HepG2 (cell line): Measurements from ENCODE around the gene PC. TPM values are rescaled to one million over a fixed set of nuclear protein-coding genes. Genes with fewer than 3 reads are reported as not detected.
A peak's percentile ranks its signal among the peaks of the same experiment; 100 is the strongest.

Experiments used
- BHLHE40 ChIP-seq: IDR thresholded peaks from 2 replicates; pipeline ENCODE4 v1.6.1; 2011; ENCODE audit warnings: low read length, improper control_type of control experiment
- CHD4 ChIP-seq: fragments of 200-600 bp; sonication (generic); IDR thresholded peaks from 2 replicates; pipeline ENCODE4 v1.7.0; 2017; ENCODE audit warnings: mild to moderate bottlenecking, low read length, borderline replicate concordance
- HIVEP1 ChIP-seq: sonication (generic); formaldehyde crosslinking; IDR thresholded peaks from 2 replicates; pipeline ENCODE4 v1.4.0; 2020; ENCODE audit warnings: mild to moderate bottlenecking, missing genetic modification reagents
- HOXA3 ChIP-seq: sonication (generic); formaldehyde crosslinking; IDR thresholded peaks from 2 replicates; pipeline ENCODE4 v1.5.0; 2020; ENCODE audit warnings: missing genetic modification reagents
- MIER2 ChIP-seq: IDR thresholded peaks from 2 replicates; pipeline ENCODE4 v1.6.1; 2016; ENCODE audit warnings: missing biosample characterization, missing genetic modification reagents
- PCBP1 ChIP-seq: fragments of 200-400 bp; formaldehyde crosslinking; IDR thresholded peaks from 2 replicates; pipeline ENCODE4 v1.6.1; 2017; ENCODE audit warnings: mild to moderate bottlenecking, low read depth, low read length, borderline replicate concordance
- SETDB1 ChIP-seq: sonication (generic); formaldehyde crosslinking; IDR thresholded peaks from 2 replicates; pipeline ENCODE4 v1.5.1; 2020; ENCODE audit warnings: missing genetic modification reagents, mild to moderate bottlenecking, borderline replicate concordance
- SMAD3 ChIP-seq: sonication (generic); formaldehyde crosslinking; IDR thresholded peaks from 2 replicates; pipeline ENCODE4 v1.4.0; 2020; ENCODE audit warnings: missing genetic modification reagents
- SMC3 ChIP-seq: IDR thresholded peaks from 2 replicates; pipeline ENCODE4 v1.6.1; 2011; ENCODE audit warnings: low read length, improper control_type of control experiment
- SP140L ChIP-seq: sonication (generic); formaldehyde crosslinking; IDR thresholded peaks from 2 replicates; pipeline ENCODE4 v1.4.0; 2020; ENCODE audit warnings: missing genetic modification reagents, borderline replicate concordance
- TAF15 ChIP-seq: fragments of 200-400 bp; formaldehyde crosslinking; IDR thresholded peaks from one replicate; pipeline ENCODE4 v1.6.1; 2018; ENCODE audit warnings: mild to moderate bottlenecking, low read depth, low read length; ENCODE audit not compliant: poor library complexity, severe bottlenecking
- TEAD3 ChIP-seq: optimal IDR thresholded peaks from 2 replicates; pipeline ENCODE3; 2016; ENCODE audit warnings: borderline replicate concordance
- TOE1 ChIP-seq: sonication (generic); formaldehyde crosslinking; IDR thresholded peaks from 2 replicates; pipeline ENCODE4 v1.4.0; 2020; ENCODE audit warnings: mild to moderate bottlenecking, missing genetic modification reagents
- ZNF460 ChIP-seq: sonication (generic); formaldehyde crosslinking; IDR thresholded peaks from 2 replicates; pipeline ENCODE4 v1.5.1; 2020; ENCODE audit warnings: missing genetic modification reagents, mild to moderate bottlenecking, borderline replicate concordance
- ZNF674 ChIP-seq: sonication (generic); formaldehyde crosslinking; IDR thresholded peaks from 2 replicates; pipeline ENCODE4 v1.5.0; 2020; ENCODE audit warnings: low read depth, mild to moderate bottlenecking, missing genetic modification reagents
- ZSCAN30 ChIP-seq: sonication (generic); formaldehyde crosslinking; IDR thresholded peaks from 2 replicates; pipeline ENCODE4 v1.5.0; 2020; ENCODE audit warnings: mild to moderate bottlenecking, missing genetic modification reagents
- polyA plus RNA-seq, 8 experiments: library from polyadenylated mRNA; depleted of rRNA in 3 of 8; stranded (reverse) in 7 of 8; unstranded in 1 of 8; fragments of >200 nt; fragmentation: Illumina TruSeq in 4 of 8; extraction: Trizol in 4 of 8; gene quantifications; 2 replicates each; pipeline versions ENCODE4 v1.2.1 to v1.2.3, GENCODE V29; 2011 to 2016; ENCODE audit warnings: low read depth in 4 of 8, missing spikeins in 1 of 8, mixed read lengths in 1 of 8; ENCODE audit not compliant: insufficient read depth in 1 of 8
- total RNA-seq, 5 experiments: library from RNA; depleted of rRNA; stranded (reverse); fragments of >200 nt; fragmentation: Illumina TruSeq; extraction: Trizol; gene quantifications; 2 replicates each; pipeline ENCODE4 v1.2.3, GENCODE V29; 2016; ENCODE audit warnings: low read depth in 1 of 5
- TF ChIP-seq, protein P1 (sequence below): sonication (generic); formaldehyde crosslinking; IDR thresholded peaks from 2 replicates; pipeline ENCODE4; 2020; ENCODE audit warnings: missing genetic modification reagents, mild to moderate bottlenecking, borderline replicate concordance
- TF ChIP-seq, protein P2 (sequence below): sonication (generic); formaldehyde crosslinking; IDR thresholded peaks from 2 replicates; pipeline ENCODE4 v1.5.0; 2020; ENCODE audit warnings: missing genetic modification reagents, mild to moderate bottlenecking, borderline replicate concordance
- TF ChIP-seq, protein P3 (sequence below): sonication (generic); formaldehyde crosslinking; conservative IDR thresholded peaks from 2 replicates; pipeline ENCODE4 v1.8.0; 2022; ENCODE audit warnings: low read depth, missing genetic modification reagents
- TF ChIP-seq, protein P4 (sequence below): sonication (generic); formaldehyde crosslinking; IDR thresholded peaks from 2 replicates; pipeline ENCODE4 v1.8.0; 2022; ENCODE audit warnings: missing genetic modification reagents, mild to moderate bottlenecking, borderline replicate concordance
- TF ChIP-seq, protein P5 (sequence below): sonication (generic); formaldehyde crosslinking; IDR thresholded peaks from 2 replicates; pipeline ENCODE4 v1.5.0; 2020; ENCODE audit warnings: missing genetic modification reagents
- TF ChIP-seq, protein P6 (sequence below): IDR thresholded peaks from 2 replicates; pipeline ENCODE4 v1.6.1; 2016; ENCODE audit warnings: missing compliant biosample characterization, missing genetic modification reagents, borderline replicate concordance

The PC gene
- total and polyA plus RNA-seq, 2 of the 13 experiments (the other 11 are each of a cell fraction or from before 2014, with no cell fraction given): 29.0 to 39.0 TPM

DNA sequence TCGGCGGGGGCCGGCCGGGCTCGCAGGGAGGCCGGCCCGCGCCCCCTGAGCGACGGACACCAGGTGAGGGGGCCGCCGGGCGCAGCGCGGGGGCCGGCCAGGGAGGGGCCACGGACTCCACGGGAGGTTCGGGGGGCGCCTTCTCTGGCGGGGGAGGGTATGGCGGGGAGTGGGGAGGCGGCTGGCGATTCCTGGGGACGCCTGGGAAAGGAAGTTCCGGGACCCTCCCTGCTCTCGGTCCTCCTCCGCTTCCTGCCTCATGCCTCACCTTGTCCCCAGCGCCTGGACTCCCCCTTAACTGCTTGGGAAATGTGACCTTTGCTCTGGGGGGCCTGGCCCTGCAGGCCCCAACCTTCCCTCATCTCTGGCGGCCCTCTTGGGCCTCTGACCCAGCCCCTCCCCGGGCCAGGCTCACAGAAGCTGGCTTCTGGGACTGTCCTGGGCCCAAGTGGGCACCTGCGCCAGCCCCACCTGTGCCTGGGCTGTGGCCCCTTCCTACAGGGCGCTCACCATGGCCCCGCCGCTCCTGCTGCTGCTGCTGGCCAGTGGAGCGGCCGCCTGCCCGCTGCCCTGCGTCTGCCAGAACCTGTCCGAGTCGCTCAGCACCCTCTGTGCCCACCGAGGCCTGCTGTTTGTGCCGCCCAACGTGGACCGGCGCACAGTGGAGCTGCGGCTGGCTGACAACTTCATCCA, 100.8 kb downstream of the PC start (continued):
- TF ChIP-seq, protein P1, sequence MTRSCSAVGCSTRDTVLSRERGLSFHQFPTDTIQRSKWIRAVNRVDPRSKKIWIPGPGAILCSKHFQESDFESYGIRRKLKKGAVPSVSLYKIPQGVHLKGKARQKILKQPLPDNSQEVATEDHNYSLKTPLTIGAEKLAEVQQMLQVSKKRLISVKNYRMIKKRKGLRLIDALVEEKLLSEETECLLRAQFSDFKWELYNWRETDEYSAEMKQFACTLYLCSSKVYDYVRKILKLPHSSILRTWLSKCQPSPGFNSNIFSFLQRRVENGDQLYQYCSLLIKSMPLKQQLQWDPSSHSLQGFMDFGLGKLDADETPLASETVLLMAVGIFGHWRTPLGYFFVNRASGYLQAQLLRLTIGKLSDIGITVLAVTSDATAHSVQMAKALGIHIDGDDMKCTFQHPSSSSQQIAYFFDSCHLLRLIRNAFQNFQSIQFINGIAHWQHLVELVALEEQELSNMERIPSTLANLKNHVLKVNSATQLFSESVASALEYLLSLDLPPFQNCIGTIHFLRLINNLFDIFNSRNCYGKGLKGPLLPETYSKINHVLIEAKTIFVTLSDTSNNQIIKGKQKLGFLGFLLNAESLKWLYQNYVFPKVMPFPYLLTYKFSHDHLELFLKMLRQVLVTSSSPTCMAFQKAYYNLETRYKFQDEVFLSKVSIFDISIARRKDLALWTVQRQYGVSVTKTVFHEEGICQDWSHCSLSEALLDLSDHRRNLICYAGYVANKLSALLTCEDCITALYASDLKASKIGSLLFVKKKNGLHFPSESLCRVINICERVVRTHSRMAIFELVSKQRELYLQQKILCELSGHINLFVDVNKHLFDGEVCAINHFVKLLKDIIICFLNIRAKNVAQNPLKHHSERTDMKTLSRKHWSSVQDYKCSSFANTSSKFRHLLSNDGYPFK (CRISPR knock-in tag): no peak
- TF ChIP-seq, protein P2, sequence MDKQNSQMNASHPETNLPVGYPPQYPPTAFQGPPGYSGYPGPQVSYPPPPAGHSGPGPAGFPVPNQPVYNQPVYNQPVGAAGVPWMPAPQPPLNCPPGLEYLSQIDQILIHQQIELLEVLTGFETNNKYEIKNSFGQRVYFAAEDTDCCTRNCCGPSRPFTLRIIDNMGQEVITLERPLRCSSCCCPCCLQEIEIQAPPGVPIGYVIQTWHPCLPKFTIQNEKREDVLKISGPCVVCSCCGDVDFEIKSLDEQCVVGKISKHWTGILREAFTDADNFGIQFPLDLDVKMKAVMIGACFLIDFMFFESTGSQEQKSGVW (CRISPR knock-in tag): no peak
- no peak for TF ChIP-seq CHD4
- TF ChIP-seq HOXA3 (CRISPR knock-in tag): peak; percentile 11; the same call in 1 of the 2 replicates
- TF ChIP-seq, protein P3, sequence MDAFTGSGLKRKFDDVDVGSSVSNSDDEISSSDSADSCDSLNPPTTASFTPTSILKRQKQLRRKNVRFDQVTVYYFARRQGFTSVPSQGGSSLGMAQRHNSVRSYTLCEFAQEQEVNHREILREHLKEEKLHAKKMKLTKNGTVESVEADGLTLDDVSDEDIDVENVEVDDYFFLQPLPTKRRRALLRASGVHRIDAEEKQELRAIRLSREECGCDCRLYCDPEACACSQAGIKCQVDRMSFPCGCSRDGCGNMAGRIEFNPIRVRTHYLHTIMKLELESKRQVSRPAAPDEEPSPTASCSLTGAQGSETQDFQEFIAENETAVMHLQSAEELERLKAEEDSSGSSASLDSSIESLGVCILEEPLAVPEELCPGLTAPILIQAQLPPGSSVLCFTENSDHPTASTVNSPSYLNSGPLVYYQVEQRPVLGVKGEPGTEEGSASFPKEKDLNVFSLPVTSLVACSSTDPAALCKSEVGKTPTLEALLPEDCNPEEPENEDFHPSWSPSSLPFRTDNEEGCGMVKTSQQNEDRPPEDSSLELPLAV (CRISPR knock-in tag): no peak
- no peak for TF ChIP-seq SMAD3 (CRISPR knock-in tag)
- TF ChIP-seq, protein P4, sequence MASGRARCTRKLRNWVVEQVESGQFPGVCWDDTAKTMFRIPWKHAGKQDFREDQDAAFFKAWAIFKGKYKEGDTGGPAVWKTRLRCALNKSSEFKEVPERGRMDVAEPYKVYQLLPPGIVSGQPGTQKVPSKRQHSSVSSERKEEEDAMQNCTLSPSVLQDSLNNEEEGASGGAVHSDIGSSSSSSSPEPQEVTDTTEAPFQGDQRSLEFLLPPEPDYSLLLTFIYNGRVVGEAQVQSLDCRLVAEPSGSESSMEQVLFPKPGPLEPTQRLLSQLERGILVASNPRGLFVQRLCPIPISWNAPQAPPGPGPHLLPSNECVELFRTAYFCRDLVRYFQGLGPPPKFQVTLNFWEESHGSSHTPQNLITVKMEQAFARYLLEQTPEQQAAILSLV: no peak
- TF ChIP-seq BHLHE40: no peak
- no peak for TF ChIP-seq HIVEP1
- no peak for TF ChIP-seq TOE1 (CRISPR knock-in tag)
- TF ChIP-seq, protein P5, sequence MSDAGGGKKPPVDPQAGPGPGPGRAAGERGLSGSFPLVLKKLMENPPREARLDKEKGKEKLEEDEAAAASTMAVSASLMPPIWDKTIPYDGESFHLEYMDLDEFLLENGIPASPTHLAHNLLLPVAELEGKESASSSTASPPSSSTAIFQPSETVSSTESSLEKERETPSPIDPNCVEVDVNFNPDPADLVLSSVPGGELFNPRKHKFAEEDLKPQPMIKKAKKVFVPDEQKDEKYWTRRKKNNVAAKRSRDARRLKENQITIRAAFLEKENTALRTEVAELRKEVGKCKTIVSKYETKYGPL: no peak
- TF ChIP-seq SETDB1 (CRISPR knock-in tag): no peak
- TF ChIP-seq ZNF674 (CRISPR knock-in tag): no peak
- TF ChIP-seq TAF15: no peak
- no peak for TF ChIP-seq SMC3
- TF ChIP-seq PCBP1: no peak
- TF ChIP-seq, protein P6, sequence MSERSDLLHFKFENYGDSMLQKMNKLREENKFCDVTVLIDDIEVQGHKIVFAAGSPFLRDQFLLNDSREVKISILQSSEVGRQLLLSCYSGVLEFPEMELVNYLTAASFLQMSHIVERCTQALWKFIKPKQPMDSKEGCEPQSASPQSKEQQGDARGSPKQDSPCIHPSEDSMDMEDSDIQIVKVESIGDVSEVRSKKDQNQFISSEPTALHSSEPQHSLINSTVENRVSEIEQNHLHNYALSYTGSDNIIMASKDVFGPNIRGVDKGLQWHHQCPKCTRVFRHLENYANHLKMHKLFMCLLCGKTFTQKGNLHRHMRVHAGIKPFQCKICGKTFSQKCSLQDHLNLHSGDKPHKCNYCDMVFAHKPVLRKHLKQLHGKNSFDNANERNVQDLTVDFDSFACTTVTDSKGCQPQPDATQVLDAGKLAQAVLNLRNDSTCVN (CRISPR knock-in tag): no peak
- no peak for TF ChIP-seq TEAD3 (CRISPR knock-in tag)
- no peak for TF ChIP-seq MIER2 (CRISPR knock-in tag)
- no peak for TF ChIP-seq ZSCAN30 (CRISPR knock-in tag)
- TF ChIP-seq SP140L: no peak
- TF ChIP-seq ZNF460: no peak
